HFFc6 (cell line): Measurements from ENCODE around the gene SLC30A2. TPM values are rescaled to one million over a fixed set of nuclear protein-coding genes. Genes with fewer than 3 reads are reported as not detected.

Experiments
- DNase-seq: peaks from one replicate; pipeline ENCODE4 v3.0.0-alpha.2; 2018
- H3K27ac Mint-ChIP-seq: 2 replicates; pipeline ENCODE4 v1.8.0; 2020; ENCODE audit warnings: mild to moderate bottlenecking, mixed read lengths
- H3K27me3 Mint-ChIP-seq: 2 replicates; pipeline ENCODE4 v1.8.0; 2021; ENCODE audit warnings: mild to moderate bottlenecking, moderate library complexity, mixed read lengths; ENCODE audit not compliant: insufficient read depth
- H3K36me3 Mint-ChIP-seq: 2 replicates; pipeline ENCODE4 v1.8.0; 2021; ENCODE audit warnings: low read depth, mixed read lengths
- H3K4me1 Mint-ChIP-seq: 2 replicates; pipeline ENCODE4 v1.8.0; 2020; ENCODE audit warnings: low read depth, mixed read lengths
- H3K4me3 Mint-ChIP-seq: 2 replicates; pipeline ENCODE4 v1.8.0; 2020; ENCODE audit warnings: mild to moderate bottlenecking, moderate library complexity, mixed read lengths
- H3K9me3 Mint-ChIP-seq: 2 replicates; pipeline ENCODE4 v1.8.0; 2020; ENCODE audit warnings: mild to moderate bottlenecking, mixed read lengths
- total RNA-seq, 6 experiments: library from RNA; stranded (reverse); fragmentation: NEBNext Ultra II Directional; extraction: Animal tissue kit (Norgen Biotek cat#: 25700); gene quantifications; 2 replicates in 1 of 6; 3 replicates in 5 of 6; pipeline ENCODE4 v1.2.3, GENCODE V29; 2021
- TF ChIP-seq, protein P1 (sequence below): fragments of 200-600 bp; sonication (generic); IDR thresholded peaks from 2 replicates; pipeline ENCODE4 v1.5.0; 2021; ENCODE audit warnings: antibody characterized with exemption, mild to moderate bottlenecking

Gene SLC30A2
- total RNA-seq, 6 experiments from 2014 or later = not detected

GRCh38 chr1:26037904-26038303 lies 8.0 kb downstream of the SLC30A2 start:
- Mint-ChIP-seq H3K36me3 (no peaks in the 10 kb centered on the region), H3K4me3 (no peak overlapping the region), H3K27ac (no peak overlapping the region), H3K9me3 (no peaks in the 10 kb centered on the region), H3K27me3 (peaks cover 31% of the 10 kb centered on the region), H3K4me1 (peaks cover 24% of the 10 kb centered on the region)
- TF ChIP-seq, protein P1, sequence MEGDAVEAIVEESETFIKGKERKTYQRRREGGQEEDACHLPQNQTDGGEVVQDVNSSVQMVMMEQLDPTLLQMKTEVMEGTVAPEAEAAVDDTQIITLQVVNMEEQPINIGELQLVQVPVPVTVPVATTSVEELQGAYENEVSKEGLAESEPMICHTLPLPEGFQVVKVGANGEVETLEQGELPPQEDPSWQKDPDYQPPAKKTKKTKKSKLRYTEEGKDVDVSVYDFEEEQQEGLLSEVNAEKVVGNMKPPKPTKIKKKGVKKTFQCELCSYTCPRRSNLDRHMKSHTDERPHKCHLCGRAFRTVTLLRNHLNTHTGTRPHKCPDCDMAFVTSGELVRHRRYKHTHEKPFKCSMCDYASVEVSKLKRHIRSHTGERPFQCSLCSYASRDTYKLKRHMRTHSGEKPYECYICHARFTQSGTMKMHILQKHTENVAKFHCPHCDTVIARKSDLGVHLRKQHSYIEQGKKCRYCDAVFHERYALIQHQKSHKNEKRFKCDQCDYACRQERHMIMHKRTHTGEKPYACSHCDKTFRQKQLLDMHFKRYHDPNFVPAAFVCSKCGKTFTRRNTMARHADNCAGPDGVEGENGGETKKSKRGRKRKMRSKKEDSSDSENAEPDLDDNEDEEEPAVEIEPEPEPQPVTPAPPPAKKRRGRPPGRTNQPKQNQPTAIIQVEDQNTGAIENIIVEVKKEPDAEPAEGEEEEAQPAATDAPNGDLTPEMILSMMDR = no peak
- DNase-seq = no peak

GRCh38 chr1:26036756-26037281 lies 9.1 kb downstream of the SLC30A2 start:
- Mint-ChIP-seq H3K27ac (no peak overlapping the region), H3K4me1 (peaks cover 31% of the 10 kb centered on the region), H3K36me3 (no peaks in the 10 kb centered on the region), H3K9me3 (no peaks in the 10 kb centered on the region), H3K27me3 (peaks cover 27% of the 10 kb centered on the region), H3K4me3 (peak overlapping the region; percentile 93)
- DNase-seq = no peak
- TF ChIP-seq, protein P1 = no peak

DNA sequence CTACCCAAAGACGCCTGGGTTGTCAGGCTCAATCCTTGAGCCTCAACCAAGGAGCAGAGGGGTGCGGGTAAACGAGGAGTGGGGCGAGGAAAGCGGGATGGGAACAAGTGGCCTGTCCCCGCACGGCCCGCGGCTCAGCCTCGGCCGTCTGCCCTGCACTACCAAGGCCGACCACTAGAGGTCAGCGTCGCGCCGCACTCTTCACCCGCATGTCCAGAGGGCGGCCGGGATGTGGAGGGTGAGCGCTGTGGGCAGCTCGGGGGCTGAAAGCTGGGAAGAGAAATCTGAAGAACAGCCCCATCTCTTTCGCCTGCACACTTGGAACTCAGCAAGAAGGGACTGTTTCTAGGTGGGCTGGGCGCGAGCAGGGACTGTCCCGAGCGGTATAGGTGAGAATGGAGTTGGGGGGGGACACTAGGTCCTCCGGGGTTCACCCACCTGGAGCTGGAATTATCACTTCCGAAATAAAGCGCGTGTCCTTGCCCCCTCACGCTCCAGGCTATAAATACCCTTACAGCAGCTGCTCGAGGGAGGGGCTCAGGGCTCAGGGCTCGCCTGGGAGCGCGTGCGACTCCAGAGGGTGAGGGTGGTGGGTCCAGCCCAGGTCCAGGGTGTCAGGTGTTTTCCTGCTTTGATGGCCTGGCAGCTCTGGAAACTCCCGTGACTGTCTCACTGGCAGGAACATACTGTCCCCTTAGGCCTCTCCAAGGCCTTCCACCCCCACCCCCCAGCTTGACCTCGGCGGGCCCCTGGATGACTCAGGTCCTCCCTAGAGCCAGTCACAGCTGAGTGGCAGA lies 9.8 kb downstream of the SLC30A2 start:
- Mint-ChIP-seq H3K9me3 (no peaks in the 10 kb centered on the region), H3K27me3 (peaks cover 25% of the 10 kb centered on the region), H3K4me1 (peaks cover 38% of the 10 kb centered on the region), H3K27ac (peak overlapping the region; percentile 72), H3K36me3 (no peaks in the 10 kb centered on the region; the same call in 1 of the 2 replicates), H3K4me3 (peak overlapping the region; percentile 93)
- peak; percentile 57 for DNase-seq
- TF ChIP-seq, protein P1 = peak; percentile 100

DNA sequence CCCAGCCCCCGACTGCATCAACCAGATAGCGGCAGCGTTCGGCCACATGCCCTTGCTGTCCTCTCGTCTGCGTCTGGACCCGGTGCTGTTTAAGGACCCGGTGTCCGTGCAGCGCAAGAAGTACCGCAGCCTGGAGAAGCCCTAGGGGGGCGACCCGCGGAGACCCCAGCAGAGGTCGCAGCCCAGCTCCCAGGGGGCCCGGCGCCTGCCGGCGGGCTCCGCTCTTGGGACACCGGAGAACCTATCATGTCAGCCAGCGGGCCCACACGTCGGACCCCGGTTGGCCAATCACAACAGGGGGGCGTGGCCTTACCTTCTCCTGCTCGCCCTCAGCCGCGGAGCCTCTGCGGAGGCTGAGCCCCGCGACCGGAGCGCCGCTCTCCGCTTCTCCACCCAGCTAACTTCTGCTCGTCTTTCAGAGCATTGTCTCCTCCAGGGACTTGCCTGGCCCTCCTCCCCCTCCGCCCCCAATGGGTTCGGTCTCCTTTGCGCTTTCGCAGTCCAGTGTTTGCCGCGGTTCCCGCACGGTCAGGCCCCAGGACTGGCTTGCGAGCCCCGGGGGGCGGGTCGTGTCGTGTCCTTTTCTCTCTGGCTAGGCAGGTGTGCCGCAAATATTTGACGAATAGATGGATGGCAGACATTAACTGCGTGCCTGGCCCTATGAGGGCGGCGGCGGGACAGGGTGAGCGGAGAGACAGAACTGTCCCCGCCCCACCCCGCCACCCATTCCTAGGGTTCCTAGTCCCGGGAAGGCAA lies 10.5 kb downstream of the SLC30A2 start:
- Mint-ChIP-seq H3K27me3 (peaks cover 20% of the 10 kb centered on the region), H3K9me3 (no peaks in the 10 kb centered on the region), H3K4me1 (peaks cover 46% of the 10 kb centered on the region), H3K4me3 (peak overlapping the region; percentile 93), H3K27ac (peak overlapping the region; percentile 72), H3K36me3 (peaks cover 7% of the 10 kb centered on the region; the same call in 1 of the 2 replicates)
- TF ChIP-seq, protein P1 = no peak
- DNase-seq = peak; percentile 83

GRCh38 chr1:26034504-26035202 lies 11.3 kb downstream of the SLC30A2 start:
- Mint-ChIP-seq H3K4me1 (peaks cover 48% of the 10 kb centered on the region), H3K4me3 (peak overlapping the region; percentile 93), H3K9me3 (no peaks in the 10 kb centered on the region), H3K27ac (peak overlapping the region; percentile 64; the same call in 1 of the 2 replicates), H3K36me3 (peaks cover 8% of the 10 kb centered on the region; the same call in 1 of the 2 replicates), H3K27me3 (peaks cover 20% of the 10 kb centered on the region)
- DNase-seq = no peak
- TF ChIP-seq, protein P1 = no peak
